ENCODE measurements around the gene ADGRG7. TPM values are rescaled to one million over a fixed set of nuclear protein-coding genes. Genes with fewer than 3 reads are reported as not detected.
A peak's percentile ranks its signal among the peaks of the same experiment; 100 is the strongest.

Gene ADGRG7
- total and polyA plus RNA-seq, 2 of the 13 experiments (the other 11 are each of a cell fraction or from before 2014, with no cell fraction given): not detected

GRCh38 chr3:100634493-100635272, 25.3 kb downstream of the ADGRG7 start (continued):
- TF ChIP-seq FOXP4 (CRISPR knock-in tag; IDR thresholded peaks at IDR 0.05): peak; percentile 31; the same call in 1 of the 2 replicates
- TF ChIP-seq E2F1 (CRISPR knock-in tag; IDR thresholded peaks at IDR 0.05): no peak
- no peak for TF ChIP-seq PBX2 (CRISPR knock-in tag; IDR thresholded peaks at IDR 0.05)
- TF ChIP-seq SAP130 (CRISPR knock-in tag; IDR thresholded peaks at IDR 0.05; ENCODE audit: low read depth): peak; percentile 5; the same call in 1 of the 2 replicates
- TF ChIP-seq WIZ (CRISPR knock-in tag; IDR thresholded peaks at IDR 0.05): no peak
- no peak for TF ChIP-seq EP300 (IDR thresholded peaks at IDR 0.05; ENCODE audit: low read depth in 2 of 2, low read length in 2 of 2)
- TF ChIP-seq EP300 (CRISPR knock-in tag; IDR thresholded peaks at IDR 0.05; ENCODE audit: borderline replicate concordance): no peak
- TF ChIP-seq ZNF276 (CRISPR knock-in tag; IDR thresholded peaks at IDR 0.05; ENCODE audit: low read depth): no peak
- peak; percentile 52; the same call in 1 of the 2 replicates for TF ChIP-seq ARID4A (CRISPR knock-in tag; IDR thresholded peaks at IDR 0.05; ENCODE audit: borderline replicate concordance)
- TF ChIP-seq ZNF510 (CRISPR knock-in tag; IDR thresholded peaks at IDR 0.05; ENCODE audit: low read depth): 0 out of 2 replicates have a peak, but pooled peaks have one; percentile 39
- TF ChIP-seq ZNF512 (CRISPR knock-in tag; IDR thresholded peaks at IDR 0.05): no peak
- no peak; the same call in 1 of the 2 replicates for TF ChIP-seq ZNF782 (CRISPR knock-in tag; IDR thresholded peaks at IDR 0.05; ENCODE audit: borderline replicate concordance)
- TF ChIP-seq ZNF292 (CRISPR knock-in tag; IDR thresholded peaks at IDR 0.05; ENCODE audit: borderline replicate concordance, low read depth): no peak
- peak; percentile 75; the same call in 1 of the 2 replicates for TF ChIP-seq ZMYM4 (CRISPR knock-in tag; IDR thresholded peaks at IDR 0.05)
- TF ChIP-seq ZNF124 (CRISPR knock-in tag; IDR thresholded peaks at IDR 0.05): no peak
- TF ChIP-seq KLF13 (CRISPR knock-in tag; IDR thresholded peaks at IDR 0.05): no peak
